GM19455 (cell line): ENCODE data around the gene ARSG.
"Not testable (repeated sequence)": the region's sequence is repeated elsewhere in the genome, so short reads cannot be mapped to it uniquely, and the experiment has no call there.

ENCODE experiments used
- ATAC-seq: cut with Tn5 transposase; IDR thresholded peaks from one replicate; pipeline ENCODE4 v1.9.1; 2021; ENCODE audit not compliant: unreplicated experiment

The ARSG gene

DNA sequence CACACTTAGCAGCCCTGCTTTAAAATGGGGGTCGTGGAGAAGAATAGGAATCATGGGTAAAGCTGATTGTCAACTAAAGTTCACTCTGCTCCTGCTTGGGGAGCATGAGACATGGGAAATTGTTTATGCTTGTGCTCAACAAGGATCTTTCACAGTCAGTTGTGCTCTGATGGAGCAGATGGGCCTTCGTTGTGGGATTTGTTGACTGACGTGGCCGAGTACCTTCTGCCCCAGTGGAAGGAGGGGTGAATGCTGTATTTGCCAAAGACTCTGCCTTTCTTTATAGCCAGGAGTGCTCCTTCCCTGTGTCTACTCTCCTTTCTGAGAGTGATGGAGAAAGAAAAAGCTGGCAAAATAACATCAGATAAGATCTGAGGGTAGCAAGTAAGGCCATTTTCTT, 11.4 kb downstream of the ARSG start:
- ATAC-seq = no peak

DNA sequence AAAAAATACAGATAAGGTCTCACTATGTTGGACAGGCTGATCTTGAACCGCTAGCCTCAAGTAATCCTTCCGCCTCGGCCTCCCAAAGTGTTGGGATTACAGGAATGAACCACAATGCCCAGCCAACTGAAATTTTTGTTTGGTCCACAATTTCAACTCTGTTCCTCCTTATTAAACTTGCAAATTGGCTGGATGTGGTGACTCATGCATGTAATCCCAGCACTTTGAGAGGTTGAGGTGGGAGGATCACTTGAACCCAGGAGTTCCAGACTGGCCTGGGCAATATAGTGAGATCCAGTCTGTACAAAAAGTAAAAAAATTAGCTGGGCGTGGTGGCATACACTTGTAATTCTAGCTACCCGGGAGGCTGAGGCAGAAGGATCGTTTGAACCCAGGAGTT, 13.4 kb downstream of the ARSG start:
- no peak for ATAC-seq

DNA sequence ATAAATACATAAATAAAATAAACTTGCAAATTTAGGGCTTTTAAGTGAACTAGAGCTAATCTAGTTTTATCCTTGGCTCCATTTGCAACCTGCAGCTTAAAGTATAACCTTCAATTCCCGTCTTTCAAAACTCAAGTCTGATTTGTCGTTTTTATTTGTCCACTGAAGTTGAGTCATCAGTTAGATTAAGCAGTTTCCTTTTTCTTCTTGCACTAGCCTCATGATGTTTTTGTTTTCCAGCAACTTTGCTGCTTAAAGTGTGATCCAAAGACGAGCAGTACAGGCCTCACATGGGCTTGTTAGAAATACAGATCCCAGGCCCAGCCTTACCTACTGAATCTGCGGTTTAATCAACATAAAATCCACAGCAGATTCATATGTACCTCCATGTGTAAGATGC, 13.8 kb downstream of the ARSG start:
- no peak for ATAC-seq

DNA sequence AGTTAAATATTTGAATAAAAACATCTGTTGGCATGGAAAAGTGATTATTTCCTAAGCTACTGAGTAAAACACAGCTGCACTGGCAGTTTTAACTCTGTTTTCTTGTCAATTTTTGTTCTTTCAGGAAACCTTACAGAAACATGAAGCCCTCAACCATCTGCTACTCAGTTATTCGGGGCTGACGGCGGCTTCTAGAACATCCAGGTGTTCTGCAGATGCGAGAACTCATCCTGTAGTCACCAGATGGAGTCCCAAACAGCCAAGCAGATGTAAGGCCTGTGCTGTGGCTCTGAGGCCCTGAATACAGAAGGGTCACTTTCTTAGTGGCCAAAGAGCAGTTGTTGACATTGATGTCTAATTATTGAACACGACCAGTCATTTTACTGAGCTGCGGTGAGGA, 15.5 kb downstream of the ARSG start:
- ATAC-seq = no peak

DNA sequence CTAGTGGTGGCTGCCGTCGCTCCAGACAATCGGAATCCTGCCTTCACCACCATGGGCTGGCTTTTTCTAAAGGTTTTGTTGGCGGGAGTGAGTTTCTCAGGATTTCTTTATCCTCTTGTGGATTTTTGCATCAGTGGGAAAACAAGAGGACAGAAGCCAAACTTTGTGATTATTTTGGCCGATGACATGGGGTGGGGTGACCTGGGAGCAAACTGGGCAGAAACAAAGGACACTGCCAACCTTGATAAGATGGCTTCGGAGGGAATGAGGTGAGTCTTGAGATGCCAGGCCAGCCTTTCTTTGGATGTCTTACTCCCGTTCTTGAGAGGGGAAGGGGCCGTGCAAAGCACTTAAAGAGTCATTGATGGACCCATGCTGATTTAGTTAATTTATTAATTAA, 16.1 kb downstream of the ARSG start:
- ATAC-seq = no peak

DNA sequence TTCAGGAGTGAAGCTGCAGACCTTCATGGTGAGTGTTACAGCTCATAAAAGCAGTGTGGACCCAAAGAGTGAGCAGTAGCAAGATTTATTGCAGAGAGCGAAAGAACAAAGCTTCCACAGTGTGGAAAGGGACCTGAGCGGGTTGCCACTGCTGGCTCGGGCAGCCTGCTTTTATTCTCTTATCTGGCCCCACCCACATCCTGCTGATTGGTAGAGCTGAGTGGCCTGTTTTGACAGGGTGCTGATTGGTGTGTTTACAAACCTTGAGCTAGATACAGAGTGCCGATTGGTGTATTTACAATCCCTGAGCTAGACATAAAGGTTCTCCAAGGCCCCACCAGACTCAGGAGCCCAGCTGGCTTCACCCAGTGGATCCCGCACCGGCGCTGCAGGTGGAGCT, 17.2 kb downstream of the ARSG start:
- ATAC-seq = not testable (repeated sequence)

DNA sequence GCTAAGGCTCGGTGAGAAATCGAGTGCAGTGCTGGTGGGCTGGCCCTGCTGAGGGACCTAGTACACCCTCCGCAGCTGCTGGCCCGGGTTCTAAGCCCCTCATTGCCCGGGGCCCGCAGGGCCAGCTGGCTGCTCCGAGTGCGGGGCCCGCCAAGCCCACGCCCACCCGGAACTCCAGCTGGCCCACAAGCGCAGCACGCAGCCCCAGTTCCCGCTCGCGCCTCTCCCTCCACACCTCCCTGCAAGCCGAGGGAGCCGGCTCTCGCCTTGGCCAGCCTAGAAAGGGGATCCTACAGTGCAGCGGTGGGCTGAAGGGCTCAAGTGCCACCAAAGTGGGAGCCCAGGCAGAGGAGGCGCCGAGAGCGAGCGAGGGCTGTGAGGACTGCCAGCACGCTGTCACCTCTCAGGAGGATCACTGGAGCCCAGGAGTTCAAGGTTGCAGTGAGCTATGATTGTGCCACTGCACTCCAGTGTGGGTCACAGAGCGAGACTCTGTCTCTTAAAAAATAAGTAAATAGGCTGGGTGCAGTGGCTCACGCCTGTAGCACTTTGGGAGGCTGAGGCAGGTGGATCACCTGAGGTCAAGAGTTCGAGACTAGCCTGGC, 17.9 kb downstream of the ARSG start:
- ATAC-seq = not testable (repeated sequence)

DNA sequence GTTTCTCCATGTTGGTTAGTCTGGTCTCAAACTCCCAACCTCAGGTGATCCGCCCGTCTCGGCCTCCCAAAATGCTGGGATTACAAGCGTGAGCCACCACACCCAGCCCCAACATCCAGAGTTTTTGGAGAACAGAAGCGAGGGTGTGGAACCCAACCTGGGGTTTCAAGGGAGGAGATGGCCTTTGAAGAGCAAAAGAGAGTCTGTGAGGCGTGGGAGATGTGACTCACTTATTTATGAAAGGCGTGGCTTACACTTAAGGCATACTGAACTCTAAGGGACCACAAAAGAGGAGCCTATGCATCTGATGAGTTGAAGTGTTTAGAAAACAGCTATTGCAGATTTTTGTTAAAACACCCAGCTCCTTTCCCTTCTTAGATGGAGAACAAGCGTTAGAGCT, 18.9 kb downstream of the ARSG start:
- no peak for ATAC-seq

DNA sequence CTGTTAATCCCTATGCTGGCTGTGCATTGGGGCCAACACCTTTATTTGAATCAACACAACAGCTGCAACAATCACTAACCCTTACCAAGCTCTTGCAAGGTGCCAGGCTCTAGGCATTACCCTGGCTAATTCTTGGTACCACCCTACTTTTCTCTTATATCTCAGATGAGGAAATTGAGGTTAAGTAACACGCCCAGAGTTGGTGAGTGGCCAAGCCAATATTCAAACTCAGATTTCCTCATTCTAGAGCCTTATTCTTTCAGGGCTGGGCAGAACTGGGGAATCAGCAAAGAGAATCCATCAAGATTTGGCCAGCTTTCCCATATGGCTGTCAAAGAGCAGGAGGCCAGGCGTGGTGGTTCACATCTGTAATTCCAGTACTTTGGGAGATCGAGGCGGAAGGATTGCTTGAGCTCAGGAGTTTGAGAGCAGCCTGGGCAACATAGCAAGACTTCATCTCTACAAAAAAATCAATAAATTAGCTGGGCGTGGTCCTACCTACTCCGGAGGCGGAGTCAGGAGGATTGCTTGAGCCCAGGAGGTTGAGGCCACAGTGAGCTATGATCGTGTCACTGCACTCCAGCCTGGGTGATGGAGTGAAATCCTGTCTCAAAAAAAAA, 23.7 kb downstream of the ARSG start:
- no peak for ATAC-seq

DNA sequence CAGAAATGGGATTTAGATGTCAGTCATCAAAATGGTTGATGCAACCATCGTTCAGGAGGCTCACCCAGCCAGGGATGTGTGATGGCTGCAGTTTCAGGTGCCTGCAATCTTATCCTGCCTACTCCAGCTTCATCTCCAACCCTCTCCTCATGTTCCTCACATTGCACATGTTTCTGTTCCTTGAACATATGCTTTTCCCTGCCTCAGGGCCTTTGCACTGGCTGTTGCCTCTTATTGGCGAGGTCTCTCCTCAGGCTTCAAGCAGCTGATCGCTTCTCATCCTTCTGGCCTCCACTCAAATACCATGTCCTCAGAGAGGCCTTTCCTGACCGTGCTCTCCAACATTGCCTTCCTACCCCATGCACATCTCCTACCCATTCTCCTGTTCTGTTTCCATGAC, 24.6 kb downstream of the ARSG start:
- ATAC-seq = no peak

DNA sequence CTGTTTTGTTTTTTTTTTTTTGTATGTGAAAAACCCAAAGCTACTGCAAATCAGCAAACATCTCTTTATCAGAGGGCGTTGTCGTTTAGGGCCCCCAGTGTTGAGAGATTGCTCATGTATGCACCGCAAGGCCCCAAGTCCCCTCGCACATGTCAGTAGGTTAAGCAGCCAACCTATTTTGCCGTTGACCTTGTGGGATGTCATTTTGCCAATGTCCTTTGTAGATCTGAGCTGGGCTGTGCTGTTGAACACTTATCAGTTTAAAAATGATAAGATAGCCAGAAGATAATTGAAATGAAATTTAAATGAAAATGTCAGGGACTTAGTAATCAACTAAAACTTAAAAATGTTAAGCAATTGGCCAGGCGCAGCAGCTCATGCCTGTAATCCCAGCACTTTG, 26.2 kb downstream of the ARSG start:
- no peak for ATAC-seq

DNA sequence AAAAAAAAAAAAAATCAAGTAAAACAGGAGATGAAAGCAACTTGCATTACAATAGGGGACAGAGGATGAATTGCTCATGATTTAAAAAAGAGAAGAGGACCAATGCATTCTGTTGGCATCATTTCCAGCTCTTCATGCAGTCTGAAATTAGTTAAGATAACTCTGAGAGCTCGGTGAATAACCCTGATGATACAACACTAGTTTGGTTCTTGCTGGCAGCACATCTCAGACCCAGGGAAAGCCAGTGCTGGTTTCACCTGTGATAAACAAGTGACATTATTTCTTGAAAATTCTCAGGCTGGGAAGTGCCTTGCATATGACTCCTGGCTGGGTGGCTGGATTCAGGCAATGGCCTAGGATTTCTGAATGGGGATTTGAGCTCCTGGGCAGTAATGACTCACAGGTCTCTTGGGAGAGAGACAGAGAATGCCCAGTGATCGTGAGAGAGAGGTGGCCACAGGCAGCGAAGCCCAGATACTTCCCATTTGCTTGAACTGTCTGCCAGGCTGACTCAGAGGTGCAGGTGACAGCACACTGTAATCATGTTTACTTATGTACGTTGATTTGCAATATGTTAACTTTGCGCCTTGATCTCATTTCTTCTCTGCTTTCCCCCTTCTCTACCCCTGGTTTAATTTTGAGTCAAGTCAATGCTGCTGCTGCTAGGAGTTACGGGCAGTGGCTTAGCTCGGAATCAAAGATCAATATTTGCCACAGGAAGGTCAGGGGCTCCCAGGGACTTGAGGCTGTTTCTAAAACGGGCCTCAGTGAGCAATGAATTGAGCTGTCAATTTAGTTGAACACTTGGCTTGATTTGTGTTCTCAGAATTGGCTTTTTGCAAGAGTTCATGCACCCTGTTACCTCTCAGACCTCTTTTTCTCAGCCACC, 27.1 kb downstream of the ARSG start:
- ATAC-seq = no peak

DNA sequence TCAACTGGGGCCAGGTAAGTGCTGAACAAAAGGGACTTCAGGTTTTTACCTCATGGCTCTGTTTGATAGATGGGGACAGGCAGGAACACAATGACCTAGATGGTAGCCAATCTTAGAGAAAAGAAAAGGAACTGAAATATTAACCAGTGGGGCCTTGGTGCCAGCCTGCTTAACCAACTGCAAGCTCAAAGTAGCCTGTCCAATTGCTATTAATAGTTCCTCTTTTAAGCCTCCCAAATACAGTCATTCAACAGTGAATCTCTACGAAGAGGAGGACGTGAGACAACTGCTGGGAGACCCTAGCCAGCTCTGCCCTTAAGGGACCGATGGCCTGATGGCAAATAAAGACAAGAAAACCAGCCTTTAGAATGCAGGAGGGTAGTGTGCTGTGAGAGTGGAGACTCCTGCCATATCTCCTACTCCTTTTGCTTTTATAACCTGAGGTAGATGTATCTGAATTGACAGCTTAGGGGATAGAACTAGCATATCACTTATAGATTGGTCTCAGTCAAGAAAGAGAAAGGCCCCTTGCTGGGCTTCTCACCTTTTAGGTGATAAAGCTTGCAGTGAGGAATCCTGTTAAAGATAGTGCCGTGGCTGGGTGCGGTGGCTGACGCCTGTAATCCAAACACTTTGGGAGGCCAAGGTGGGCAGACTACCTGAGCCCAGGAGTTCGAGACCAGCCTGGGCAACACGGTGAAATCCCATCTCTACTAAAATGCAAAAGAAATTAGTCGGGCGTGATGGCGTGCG, 28.3 kb downstream of the ARSG start:
- no peak for ATAC-seq

DNA sequence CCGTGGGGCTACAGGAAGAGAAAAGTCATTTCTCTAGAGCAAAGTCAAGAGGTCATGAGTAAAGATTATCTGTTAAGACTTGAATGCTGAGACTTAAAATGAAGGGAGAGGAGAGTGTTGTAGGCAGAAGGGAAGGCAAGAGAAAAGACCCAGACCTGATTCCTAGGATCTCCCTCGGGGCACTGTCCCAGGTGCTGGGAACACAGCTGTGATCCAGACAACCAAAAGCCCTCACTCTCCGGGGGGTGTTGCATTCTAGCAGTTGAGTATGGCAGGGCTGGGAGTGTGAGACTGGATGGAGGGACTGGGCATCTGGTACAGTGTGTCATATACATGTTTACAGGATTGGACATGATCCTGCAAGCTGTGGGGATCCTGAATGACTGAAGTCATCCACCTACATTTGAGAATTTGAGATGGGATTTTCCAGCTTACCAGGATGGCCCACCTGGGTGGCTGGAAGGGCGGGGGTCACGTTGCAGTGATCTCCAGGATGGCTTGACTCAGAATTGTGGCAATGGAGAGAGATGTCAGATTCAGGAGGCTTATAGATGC, 29.1 kb downstream of the ARSG start:
- no peak for ATAC-seq

DNA sequence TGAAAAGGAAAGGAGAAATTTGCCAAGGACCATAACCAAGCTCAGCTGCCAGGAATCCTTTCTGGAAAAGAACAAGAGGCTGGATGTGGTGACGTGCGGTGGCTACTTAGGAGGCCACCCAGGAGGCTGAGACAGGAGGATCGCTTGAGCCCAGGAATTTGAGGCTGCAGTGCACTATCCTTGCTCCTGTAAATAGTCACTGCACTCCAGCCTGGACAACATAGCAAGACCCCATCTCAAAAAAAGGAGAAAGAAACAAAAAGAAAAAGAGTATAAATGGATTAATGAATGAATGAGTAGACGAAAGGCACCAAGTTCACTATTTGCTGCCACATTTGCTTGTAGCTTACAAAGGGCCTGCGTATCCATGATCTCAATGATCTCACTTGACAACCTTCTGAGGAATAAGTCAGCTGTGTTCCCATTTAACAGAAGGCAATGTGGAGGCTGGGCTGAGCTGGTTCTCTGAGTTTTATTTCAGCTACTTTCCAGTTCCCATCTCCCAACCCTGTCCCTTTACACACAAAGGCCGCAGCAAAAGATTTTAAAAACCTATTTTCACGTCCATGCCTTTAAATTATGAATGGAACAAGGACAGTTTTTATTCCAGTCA, 29.8 kb downstream of the ARSG start:
- no peak for ATAC-seq

DNA sequence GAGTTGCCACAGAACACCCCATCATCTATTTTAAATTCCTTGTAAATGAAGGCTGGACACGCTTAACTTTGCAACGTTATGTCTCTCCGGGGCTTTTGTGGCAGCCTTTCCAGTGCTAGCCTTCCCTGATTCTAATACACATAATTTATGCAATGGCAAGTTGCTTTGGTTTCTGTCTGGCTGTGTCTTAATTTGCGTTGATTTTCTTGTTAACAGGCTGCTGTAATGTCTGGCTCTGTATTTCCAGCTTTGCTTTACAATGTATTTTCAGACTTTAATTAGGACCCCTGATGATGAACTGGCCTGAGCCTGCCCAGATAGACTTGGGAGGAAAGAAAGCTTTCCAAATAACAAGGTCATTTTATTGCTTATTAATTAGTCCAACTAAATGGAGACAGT, 30.3 kb downstream of the ARSG start:
- ATAC-seq = no peak

DNA sequence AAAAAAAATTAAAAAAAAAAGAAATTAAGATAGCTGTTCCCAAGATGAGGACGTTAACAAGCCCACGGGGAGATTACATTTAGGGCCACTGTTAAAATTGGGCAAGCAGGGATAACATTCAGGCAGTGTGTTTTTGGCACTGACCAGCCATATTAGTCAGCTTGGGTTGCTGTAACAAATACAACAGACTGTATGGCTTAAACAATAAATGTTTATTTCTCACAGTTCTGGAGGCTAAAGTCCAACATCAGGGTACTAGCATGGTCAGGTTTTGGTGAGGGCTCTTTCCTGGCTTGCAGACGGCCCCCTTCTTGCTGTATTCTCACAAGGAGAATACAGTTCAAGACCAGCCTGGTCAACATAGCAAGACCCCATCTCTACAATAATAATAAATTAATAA, 31.3 kb downstream of the ARSG start:
- ATAC-seq = no peak

DNA sequence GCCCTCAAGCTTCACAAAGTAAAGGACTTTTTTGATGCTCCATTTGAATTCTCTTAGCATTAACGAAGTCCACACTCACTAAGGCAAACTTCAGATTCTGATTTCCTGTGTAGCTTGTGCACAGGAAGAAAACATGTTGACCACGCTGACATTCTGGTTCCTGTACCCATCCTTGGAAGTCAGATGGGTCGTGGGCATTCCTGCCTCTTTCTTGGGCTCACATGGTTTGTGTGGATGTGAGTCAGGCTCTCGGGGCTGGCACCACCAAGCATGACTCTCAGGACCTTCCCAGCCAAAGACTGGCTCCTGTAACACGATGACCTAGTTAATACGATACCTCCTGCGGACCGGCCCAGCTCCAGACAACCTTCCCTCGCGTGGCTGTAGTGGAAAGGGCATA, 32.8 kb downstream of the ARSG start:
- no peak for ATAC-seq

DNA sequence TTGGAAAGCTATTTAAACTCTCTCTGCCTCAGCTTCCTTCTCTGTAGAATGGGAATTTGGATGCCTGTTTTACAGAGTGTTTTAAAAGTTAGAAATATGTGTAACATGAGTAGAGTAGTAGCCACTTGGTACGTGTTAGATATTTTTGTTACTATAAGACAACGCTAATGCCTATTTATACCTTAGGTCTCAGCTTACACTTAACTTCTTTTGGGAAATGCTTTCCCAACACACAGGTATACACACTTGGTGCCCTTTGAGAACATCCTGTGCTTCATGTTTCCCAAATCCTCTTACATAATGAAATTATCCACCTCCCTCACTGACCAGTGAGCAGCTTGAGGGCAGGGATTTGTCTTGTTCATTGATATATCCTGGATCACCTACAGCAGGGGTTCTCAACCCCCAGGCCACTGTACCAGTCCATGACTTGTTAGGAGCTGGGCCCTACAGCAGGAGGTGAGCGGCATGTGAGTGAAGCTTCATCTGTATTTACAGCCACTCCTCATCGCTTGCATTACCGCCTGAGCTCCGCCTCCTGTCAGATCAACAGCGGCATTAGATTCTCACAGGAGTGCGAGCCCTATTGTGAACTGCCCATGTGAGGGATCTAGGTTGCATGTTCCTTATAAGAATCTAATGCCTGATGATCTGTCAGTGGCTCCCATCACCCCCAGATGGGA, 33.5 kb downstream of the ARSG start:
- no peak for ATAC-seq

DNA sequence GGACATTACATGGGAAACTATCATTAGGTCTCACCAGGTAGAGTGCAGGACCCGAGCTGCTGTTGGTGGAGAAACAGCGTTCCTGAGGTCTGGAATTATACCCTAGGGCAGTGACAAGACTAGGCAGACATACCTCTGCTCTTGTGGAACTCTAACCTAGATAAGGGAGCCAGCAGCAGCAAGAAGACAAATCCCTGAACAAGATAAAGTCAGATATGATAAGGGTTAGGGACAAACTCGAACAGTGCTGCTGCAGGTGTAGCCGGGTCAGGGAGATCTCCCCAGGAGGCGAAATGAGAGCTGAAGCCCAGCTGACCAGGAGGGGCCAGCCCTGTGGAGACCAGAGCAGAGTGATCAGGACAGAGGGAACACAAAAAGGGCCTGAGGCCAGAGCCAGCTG, 34.7 kb downstream of the ARSG start:
- ATAC-seq = no peak
